Ovary (tissue), 9 donors: ENCODE results near the gene ALOX5AP. TPM values are rescaled to one million over a fixed set of nuclear protein-coding genes. Genes with fewer than 3 reads are reported as not detected.

Experiments used
- DNase-seq, 5 donors: peaks; one replicate each; pipeline ENCODE4 v3.0.0-alpha.2; 2019 to 2020
- H3K27ac ChIP-seq, 2 donors: fragments of 200-600 bp; one replicate each; pipeline versions ENCODE4 v1.5.1 to v1.8.0; 2019 to 2022
- H3K27me3 ChIP-seq: fragments of 200-600 bp; one replicate; pipeline ENCODE4 v1.8.0; 2022
- H3K36me3 ChIP-seq: fragments of 200-600 bp; sonication (generic); one replicate; pipeline ENCODE4 v1.5.1; 2019
- H3K4me1 ChIP-seq: one replicate; pipeline ENCODE4 v1.8.1; 2013; ENCODE audit warnings: mild to moderate bottlenecking, moderate library complexity; ENCODE audit not compliant: insufficient read depth
- H3K4me3 ChIP-seq: fragments of 200-600 bp; sonication (generic); one replicate; pipeline ENCODE4 v1.5.1; 2017
- H3K9me3 ChIP-seq, 2 donors: fragments of 200-600 bp in 1 of 2; sonication (generic) in 1 of 2; one replicate each; pipeline versions ENCODE4 v1.5.1 to v1.8.1; 2013 to 2019; ENCODE audit warnings: mild to moderate bottlenecking in 1 of 2, moderate library complexity in 1 of 2
- CTCF ChIP-seq, 3 donors: fragments of 450-650 bp in 2 of 3; fragments of 200-600 bp in 1 of 3; IDR thresholded peaks; one replicate each; pipeline versions ENCODE4 v1.5.1 to v1.8.0; 2016 to 2022; ENCODE audit warnings: antibody characterized with exemption in 3 of 3, mild to moderate bottlenecking in 1 of 3
- EP300 ChIP-seq: sonication (generic); formaldehyde crosslinking; IDR thresholded peaks from one replicate; pipeline ENCODE4 v1.6.1; 2017; ENCODE audit warnings: antibody characterized with exemption
- POLR2A ChIP-seq: fragments of 450-650 bp; IDR thresholded peaks from one replicate; pipeline ENCODE4 v1.6.1; 2017; ENCODE audit warnings: antibody characterized with exemption, mild to moderate bottlenecking, moderate library complexity
- WGBS, 3 donors: extraction: QIAGEN DNeasy Blood & Tissue Kit in 1 of 3; methylation state at CpG; one replicate each; pipeline versions ENCODE4 v1.1.5 to v1.1.7; 2013 to 2017; 5-methylcytosine and 5-hydroxymethylcytosine counted together
- intact Hi-C, 4 donors: fragments of 100-400 bp; cut with DNase I; formaldehyde crosslinking; loops; one replicate each; pipeline versions ENCODE4 v1.11.0 to v1.15.1; 2022 to 2023
- polyA plus RNA-seq, 2 donors: library from polyadenylated mRNA; stranded (reverse); fragments of 200-250 nt in 1 of 2; fragments of 350-450 nt in 1 of 2; fragmentation: Illumina TruSeq in 1 of 2; extraction: RNeasy Lipid Tissue Mini Kit (QIAGEN cat#74804) in 1 of 2; gene quantifications; one replicate each; pipeline ENCODE4 v1.2.3, GENCODE V29; 2013 to 2014
- total RNA-seq, 7 donors: library from RNA; depleted of rRNA in 2 of 7; stranded (reverse); fragments of >200 nt in 2 of 7; fragmentation: NEBNext Ultra II Directional in 3 of 7; extraction: Animal tissue kit (Norgen Biotek cat#: 25700) in 3 of 7; gene quantifications; one replicate each; pipeline versions ENCODE4 v1.1.0 to v1.2.4, GENCODE V29; 2016 to 2023
- donor health status: DM: no; HTN: no; CAD: no; lungs with moderate emphysema.
- donor health status: DM: no; HTN: no; CAD: no.
- donor health status: Bipolar disorder and iron deficiency.
- donor health status: DM: yes; HTN: yes; CAD: no.
- donor health status: DM: no; HTN: no; CAD: no.
- donor health status: DM: yes; HTN: yes; CAD: no.

ALOX5AP gene
- total and polyA plus RNA-seq, 9 donors, result 3.3 to 41.6 (median 10.8) TPM

GRCh38 chr13:30766231-30766630, 30.9 kb downstream of the ALOX5AP start:
- no peaks in the 10 kb centered on the region for H3K9me3 ChIP-seq
- intact Hi-C loops, result no loop called here
- WGBS, 3 donors, result 85 to 94% (median 90%) methylated on average over 2 of the region's 2 CpGs
- TF ChIP-seq POLR2A (no peak), EP300 (no peak), CTCF (IDR thresholded peaks at IDR 0.05) (no peak)
- H3K4me3 ChIP-seq, result no peak overlapping the region
- H3K36me3 ChIP-seq, result no peaks in the 10 kb centered on the region
- DNase-seq, result no peak
- no peaks in the 10 kb centered on the region for H3K4me1 ChIP-seq
- H3K27ac ChIP-seq, result no peak overlapping the region
- H3K27me3 ChIP-seq, result no peaks in the 10 kb centered on the region

GRCh38 chr13:30770929-30771328, 35.6 kb downstream of the ALOX5AP start:
- no peak for DNase-seq
- WGBS, 3 donors, result 91 to 95% (median 93%) methylated on average over 4 of the region's 4 CpGs
- Histone ChIP-seq H3K27ac (no peak overlapping the region), H3K27me3 (no peaks in the 10 kb centered on the region), H3K4me1 (no peaks in the 10 kb centered on the region), H3K36me3 (no peaks in the 10 kb centered on the region), H3K9me3 (no peaks in the 10 kb centered on the region), H3K4me3 (no peak overlapping the region)
- intact Hi-C loops, result no loop called here
- TF ChIP-seq EP300 (no peak), CTCF (IDR thresholded peaks at IDR 0.05) (no peak), POLR2A (no peak)

GRCh38 chr13:30773561-30773960, 38.2 kb downstream of the ALOX5AP start:
- no peaks in the 10 kb centered on the region for H3K4me1 ChIP-seq
- H3K4me3 ChIP-seq, result no peak overlapping the region
- H3K9me3 ChIP-seq, result no peaks in the 10 kb centered on the region
- no peak overlapping the region for H3K27ac ChIP-seq
- intact Hi-C loops, result no loop called here
- no peaks in the 10 kb centered on the region for H3K36me3 ChIP-seq
- no peak for DNase-seq
- TF ChIP-seq CTCF (IDR thresholded peaks at IDR 0.05) (no peak), POLR2A (no peak)
- H3K27me3 ChIP-seq, result no peaks in the 10 kb centered on the region

- DNase-seq, result no peak
- no peaks in the 10 kb centered on the region for H3K9me3 ChIP-seq
- H3K4me3 ChIP-seq, result no peak overlapping the region
- no peaks in the 10 kb centered on the region for H3K27me3 ChIP-seq
- H3K4me1 ChIP-seq, result no peaks in the 10 kb centered on the region
- no peaks in the 10 kb centered on the region for H3K36me3 ChIP-seq
- WGBS, 3 donors, result 93 to 96% (median 95%) methylated on average over 8 of the region's 8 CpGs
- intact Hi-C loops, result no loop called here
- TF ChIP-seq POLR2A, result no peak
- no peak for TF ChIP-seq CTCF (IDR thresholded peaks at IDR 0.05)
- no peak for TF ChIP-seq EP300
- no peak overlapping the region for H3K27ac ChIP-seq
Measured at GRCh38 chr13:30774214-30774730, 38.9 kb downstream of the ALOX5AP start.

- intact Hi-C loops, result no loop called here
- WGBS, 3 donors, result 90 to 94% (median 90%) methylated on average over 2 of the region's 2 CpGs
Measured at GRCh38 chr13:30776661-30777060, 41.3 kb downstream of the ALOX5AP start.

More at GRCh38 chr13:30776661-30777060, 41.3 kb downstream of the ALOX5AP start:
- Histone ChIP-seq H3K9me3 (no peaks in the 10 kb centered on the region), H3K4me1 (no peaks in the 10 kb centered on the region), H3K27ac (no peak overlapping the region), H3K27me3 (no peaks in the 10 kb centered on the region), H3K4me3 (no peak overlapping the region), H3K36me3 (no peaks in the 10 kb centered on the region)
- TF ChIP-seq EP300, result no peak
- no peak for TF ChIP-seq POLR2A
- no peak for TF ChIP-seq CTCF (IDR thresholded peaks at IDR 0.05)
- no peak for DNase-seq
